HepG2 (cell line): ENCODE results near the gene LRRC74B. TPM values are rescaled to one million over a fixed set of nuclear protein-coding genes. Genes with fewer than 3 reads are reported as not detected.
A peak's percentile ranks its signal among the peaks of the same experiment; 100 is the strongest.

Source experiments
- FOXA3 ChIP-seq: IDR thresholded peaks from 2 replicates; pipeline ENCODE4 v1.6.1; 2016; ENCODE audit warnings: missing genetic modification reagents, missing compliant biosample characterization
- JUNB ChIP-seq: sonication (generic); formaldehyde crosslinking; IDR thresholded peaks from 2 replicates; pipeline ENCODE4 v1.8.0; 2022; ENCODE audit warnings: missing genetic modification reagents, mild to moderate bottlenecking, borderline replicate concordance
- KMT2B ChIP-seq: IDR thresholded peaks from 2 replicates; pipeline ENCODE4 v1.6.1; 2016; ENCODE audit warnings: missing genetic modification reagents, missing compliant biosample characterization
- MTF2 ChIP-seq: sonication (generic); formaldehyde crosslinking; IDR thresholded peaks from 2 replicates; pipeline ENCODE4 v1.5.0; 2020; ENCODE audit warnings: missing genetic modification reagents, borderline replicate concordance
- RXRB ChIP-seq: IDR thresholded peaks from 2 replicates; pipeline ENCODE4 v1.6.1; 2016; ENCODE audit warnings: borderline replicate concordance, missing genetic modification reagents, missing compliant biosample characterization
- TEAD3 ChIP-seq: optimal IDR thresholded peaks from 2 replicates; pipeline ENCODE3; 2016; ENCODE audit warnings: borderline replicate concordance
- ZBTB1 ChIP-seq: sonication (generic); formaldehyde crosslinking; IDR thresholded peaks from 2 replicates; pipeline ENCODE4 v1.4.0; 2020; ENCODE audit warnings: missing genetic modification reagents, borderline replicate concordance
- ZBTB20 ChIP-seq: sonication (generic); formaldehyde crosslinking; IDR thresholded peaks from 2 replicates; pipeline ENCODE4 v1.8.1; 2023; ENCODE audit warnings: missing genetic modification reagents, low read depth, mild to moderate bottlenecking, borderline replicate concordance
- ZBTB4 ChIP-seq: sonication (generic); formaldehyde crosslinking; IDR thresholded peaks from 2 replicates; pipeline ENCODE4 v1.4.0; 2020; ENCODE audit warnings: missing genetic modification reagents, mild to moderate bottlenecking, borderline replicate concordance
- ZNF143 ChIP-seq: sonication (generic); formaldehyde crosslinking; IDR thresholded peaks from 2 replicates; pipeline ENCODE4 v1.4.0; 2020; ENCODE audit warnings: missing genetic modification reagents
- ZNF572 ChIP-seq: sonication (generic); formaldehyde crosslinking; IDR thresholded peaks from 2 replicates; pipeline ENCODE4 v1.5.1; 2020; ENCODE audit warnings: mild to moderate bottlenecking, missing genetic modification reagents
- ZNF709 ChIP-seq: sonication (generic); formaldehyde crosslinking; IDR thresholded peaks from 2 replicates; pipeline ENCODE4 v1.5.0; 2020; ENCODE audit warnings: mild to moderate bottlenecking, missing genetic modification reagents
- ZSCAN21 ChIP-seq: sonication (generic); formaldehyde crosslinking; IDR thresholded peaks from 2 replicates; pipeline ENCODE4 v1.8.0; 2022; ENCODE audit warnings: mild to moderate bottlenecking, missing genetic modification reagents, moderate library complexity, borderline replicate concordance
- polyA plus RNA-seq, 8 experiments: library from polyadenylated mRNA; depleted of rRNA in 3 of 8; stranded (reverse) in 7 of 8; unstranded in 1 of 8; fragments of >200 nt; fragmentation: Illumina TruSeq in 4 of 8; extraction: Trizol in 4 of 8; gene quantifications; 2 replicates each; pipeline versions ENCODE4 v1.2.1 to v1.2.3, GENCODE V29; 2011 to 2016; ENCODE audit warnings: low read depth in 4 of 8, missing spikeins in 1 of 8, mixed read lengths in 1 of 8; ENCODE audit not compliant: insufficient read depth in 1 of 8
- total RNA-seq, 5 experiments: library from RNA; depleted of rRNA; stranded (reverse); fragments of >200 nt; fragmentation: Illumina TruSeq; extraction: Trizol; gene quantifications; 2 replicates each; pipeline ENCODE4 v1.2.3, GENCODE V29; 2016; ENCODE audit warnings: low read depth in 1 of 5
- TF ChIP-seq, protein P1 (sequence below): sonication (generic); formaldehyde crosslinking; IDR thresholded peaks from 2 replicates; pipeline ENCODE4 v1.4.0; 2020; ENCODE audit warnings: missing genetic modification reagents, borderline replicate concordance
- TF ChIP-seq, protein P2 (sequence below): sonication (generic); formaldehyde crosslinking; IDR thresholded peaks from 2 replicates; pipeline ENCODE4 v1.8.0; 2022; ENCODE audit warnings: mild to moderate bottlenecking, missing genetic modification reagents

LRRC74B gene
- total and polyA plus RNA-seq, 2 of the 13 experiments (the other 11 are each of a cell fraction or from before 2014, with no cell fraction given) = not detected

- TF ChIP-seq, protein P1, sequence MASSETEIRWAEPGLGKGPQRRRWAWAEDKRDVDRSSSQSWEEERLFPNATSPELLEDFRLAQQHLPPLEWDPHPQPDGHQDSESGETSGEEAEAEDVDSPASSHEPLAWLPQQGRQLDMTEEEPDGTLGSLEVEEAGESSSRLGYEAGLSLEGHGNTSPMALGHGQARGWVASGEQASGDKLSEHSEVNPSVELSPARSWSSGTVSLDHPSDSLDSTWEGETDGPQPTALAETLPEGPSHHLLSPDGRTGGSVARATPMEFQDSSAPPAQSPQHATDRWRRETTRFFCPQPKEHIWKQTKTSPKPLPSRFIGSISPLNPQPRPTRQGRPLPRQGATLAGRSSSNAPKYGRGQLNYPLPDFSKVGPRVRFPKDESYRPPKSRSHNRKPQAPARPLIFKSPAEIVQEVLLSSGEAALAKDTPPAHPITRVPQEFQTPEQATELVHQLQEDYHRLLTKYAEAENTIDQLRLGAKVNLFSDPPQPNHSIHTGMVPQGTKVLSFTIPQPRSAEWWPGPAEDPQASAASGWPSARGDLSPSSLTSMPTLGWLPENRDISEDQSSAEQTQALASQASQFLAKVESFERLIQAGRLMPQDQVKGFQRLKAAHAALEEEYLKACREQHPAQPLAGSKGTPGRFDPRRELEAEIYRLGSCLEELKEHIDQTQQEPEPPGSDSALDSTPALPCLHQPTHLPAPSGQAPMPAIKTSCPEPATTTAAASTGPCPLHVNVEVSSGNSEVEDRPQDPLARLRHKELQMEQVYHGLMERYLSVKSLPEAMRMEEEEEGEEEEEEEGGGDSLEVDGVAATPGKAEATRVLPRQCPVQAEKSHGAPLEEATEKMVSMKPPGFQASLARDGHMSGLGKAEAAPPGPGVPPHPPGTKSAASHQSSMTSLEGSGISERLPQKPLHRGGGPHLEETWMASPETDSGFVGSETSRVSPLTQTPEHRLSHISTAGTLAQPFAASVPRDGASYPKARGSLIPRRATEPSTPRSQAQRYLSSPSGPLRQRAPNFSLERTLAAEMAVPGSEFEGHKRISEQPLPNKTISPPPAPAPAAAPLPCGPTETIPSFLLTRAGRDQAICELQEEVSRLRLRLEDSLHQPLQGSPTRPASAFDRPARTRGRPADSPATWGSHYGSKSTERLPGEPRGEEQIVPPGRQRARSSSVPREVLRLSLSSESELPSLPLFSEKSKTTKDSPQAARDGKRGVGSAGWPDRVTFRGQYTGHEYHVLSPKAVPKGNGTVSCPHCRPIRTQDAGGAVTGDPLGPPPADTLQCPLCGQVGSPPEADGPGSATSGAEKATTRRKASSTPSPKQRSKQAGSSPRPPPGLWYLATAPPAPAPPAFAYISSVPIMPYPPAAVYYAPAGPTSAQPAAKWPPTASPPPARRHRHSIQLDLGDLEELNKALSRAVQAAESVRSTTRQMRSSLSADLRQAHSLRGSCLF (CRISPR knock-in tag) = no peak
- no peak for TF ChIP-seq MTF2 (CRISPR knock-in tag)
- no peak for TF ChIP-seq ZBTB4
- TF ChIP-seq ZNF143 (CRISPR knock-in tag) = no peak
- TF ChIP-seq RXRB (CRISPR knock-in tag) = peak; percentile 41; the same call in 1 of the 2 replicates
- TF ChIP-seq ZBTB20 (CRISPR knock-in tag) = no peak
- TF ChIP-seq KMT2B (CRISPR knock-in tag) = no peak
- TF ChIP-seq, protein P2, sequence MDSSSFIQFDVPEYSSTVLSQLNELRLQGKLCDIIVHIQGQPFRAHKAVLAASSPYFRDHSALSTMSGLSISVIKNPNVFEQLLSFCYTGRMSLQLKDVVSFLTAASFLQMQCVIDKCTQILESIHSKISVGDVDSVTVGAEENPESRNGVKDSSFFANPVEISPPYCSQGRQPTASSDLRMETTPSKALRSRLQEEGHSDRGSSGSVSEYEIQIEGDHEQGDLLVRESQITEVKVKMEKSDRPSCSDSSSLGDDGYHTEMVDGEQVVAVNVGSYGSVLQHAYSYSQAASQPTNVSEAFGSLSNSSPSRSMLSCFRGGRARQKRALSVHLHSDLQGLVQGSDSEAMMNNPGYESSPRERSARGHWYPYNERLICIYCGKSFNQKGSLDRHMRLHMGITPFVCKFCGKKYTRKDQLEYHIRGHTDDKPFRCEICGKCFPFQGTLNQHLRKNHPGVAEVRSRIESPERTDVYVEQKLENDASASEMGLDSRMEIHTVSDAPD (CRISPR knock-in tag) = no peak
- no peak for TF ChIP-seq JUNB
- peak; percentile 48 for TF ChIP-seq TEAD3 (CRISPR knock-in tag)
- TF ChIP-seq ZNF572 (CRISPR knock-in tag) = no peak
- no peak for TF ChIP-seq ZNF709 (CRISPR knock-in tag)
- no peak for TF ChIP-seq FOXA3 (CRISPR knock-in tag)
- no peak for TF ChIP-seq ZSCAN21 (CRISPR knock-in tag)
- TF ChIP-seq ZBTB1 (CRISPR knock-in tag) = no peak
These were observed 30.9 kb upstream of the LRRC74B start, which contains the start of gene P2RX6 (continued) for GRCh38 chr22:21014726-21015465.
